GM21381 (cell line): Measurements from ENCODE around the gene RCBTB2.
"Not testable (repeated sequence)": the region's sequence is repeated elsewhere in the genome, so short reads cannot be mapped to it uniquely, and the experiment has no call there.

Experiments used
- ATAC-seq: cut with Tn5 transposase; IDR thresholded peaks from one replicate; pipeline ENCODE4 v1.9.1; 2021; ENCODE audit warnings: mild to moderate bottlenecking, moderate library complexity; ENCODE audit not compliant: unreplicated experiment

Gene RCBTB2

DNA sequence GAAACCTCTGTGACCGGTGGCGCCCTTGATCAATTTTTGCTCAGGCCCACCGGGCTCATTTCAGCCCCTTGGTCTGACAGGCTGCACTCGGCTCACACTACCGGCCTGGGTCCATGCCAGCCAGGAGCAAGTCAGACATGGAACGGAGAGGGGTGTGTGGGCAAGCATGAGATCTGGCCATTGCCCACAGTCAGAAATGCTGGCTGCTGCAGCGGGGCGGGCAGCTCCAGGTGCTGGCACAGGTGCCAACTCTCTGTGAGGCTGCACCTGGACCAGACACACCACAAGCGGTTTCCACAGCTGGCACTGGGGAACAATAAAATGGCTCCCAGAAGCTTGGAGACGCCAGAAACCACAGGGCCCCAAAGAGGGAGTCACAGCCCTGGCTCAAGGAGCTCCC, 76.3 kb downstream of the RCBTB2 start:
- no peak for ATAC-seq

- ATAC-seq, result not testable (repeated sequence)
These were observed 81.7 kb downstream of the RCBTB2 start for GRCh38 chr13:48451196-48451595.

- ATAC-seq, result no peak
These were observed 83.2 kb downstream of the RCBTB2 start for GRCh38 chr13:48449656-48450055.

DNA sequence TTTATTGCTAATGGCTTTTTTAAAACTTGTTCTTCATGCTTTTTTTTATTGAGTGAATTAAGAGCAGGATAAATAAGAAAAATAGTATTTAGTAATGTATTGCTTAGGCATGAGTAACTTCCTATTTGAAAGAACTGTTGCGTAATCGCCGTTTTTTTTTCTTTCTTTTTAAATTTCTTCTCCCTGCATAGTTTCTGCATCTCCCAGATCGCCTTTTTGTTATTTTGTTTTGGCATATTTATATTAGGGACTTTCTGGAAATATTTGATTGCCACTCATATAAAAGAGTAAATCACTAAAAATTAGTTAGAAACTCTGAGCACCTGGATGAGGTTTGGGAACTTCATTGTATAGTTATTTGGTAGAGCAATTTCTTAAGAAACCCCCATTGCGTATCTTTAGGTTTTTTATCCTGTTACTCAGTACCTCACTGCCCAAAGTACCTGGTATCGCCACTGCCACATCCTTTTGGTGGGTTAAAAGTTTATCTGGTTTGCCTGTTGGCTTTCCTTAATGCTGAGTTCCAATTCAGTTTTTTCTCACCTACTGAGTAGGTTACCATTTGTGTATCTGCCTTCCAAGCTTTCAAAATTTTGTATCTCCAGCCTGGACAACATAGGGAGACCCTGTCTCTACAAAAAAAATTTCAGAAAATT, 83.8 kb downstream of the RCBTB2 start:
- ATAC-seq, result no peak

DNA sequence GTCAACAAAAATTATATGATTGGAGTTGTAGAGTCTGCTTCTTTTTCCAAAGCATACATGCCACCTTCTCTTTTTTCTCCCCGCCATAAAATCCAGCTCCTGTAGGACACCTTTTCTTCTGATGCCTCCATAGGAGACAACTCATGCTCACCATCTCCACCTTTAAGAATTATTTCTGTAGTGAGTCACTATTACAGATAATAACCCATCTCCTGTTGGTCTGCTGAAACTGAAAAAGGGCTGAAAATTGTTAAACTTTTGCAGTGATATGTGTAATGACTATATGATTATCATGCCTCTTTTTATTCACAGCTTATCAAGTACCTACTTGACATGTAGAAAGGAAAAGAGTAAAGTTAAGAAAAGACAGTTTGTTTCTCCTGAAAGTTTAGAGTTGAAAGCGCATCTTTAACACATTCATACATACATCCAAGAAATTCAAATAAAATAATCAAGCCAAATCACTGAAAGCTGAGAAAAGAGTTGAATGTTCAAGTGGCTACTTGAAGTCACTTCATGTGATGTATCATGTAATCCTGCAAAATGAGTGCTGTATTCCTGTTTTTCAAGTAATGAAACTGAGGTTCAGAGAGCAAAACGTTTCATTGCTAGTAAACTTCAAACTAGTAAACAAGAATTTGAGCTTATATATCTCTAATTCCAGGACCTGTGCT, 84.5 kb downstream of the RCBTB2 start:
- ATAC-seq, result no peak

- no peak for ATAC-seq
These were observed 86.4 kb downstream of the RCBTB2 start for GRCh38 chr13:48446464-48446863.

- no peak for ATAC-seq
These were observed 89.3 kb downstream of the RCBTB2 start for GRCh38 chr13:48443442-48444208.
